ENCODE measurements around the gene CNTNAP2. TPM values are rescaled to one million over a fixed set of nuclear protein-coding genes. Genes with fewer than 3 reads are reported as not detected.

The CNTNAP2 gene
- total and polyA plus RNA-seq, 2 donors, result 5.1 to 10.3 TPM

DNA sequence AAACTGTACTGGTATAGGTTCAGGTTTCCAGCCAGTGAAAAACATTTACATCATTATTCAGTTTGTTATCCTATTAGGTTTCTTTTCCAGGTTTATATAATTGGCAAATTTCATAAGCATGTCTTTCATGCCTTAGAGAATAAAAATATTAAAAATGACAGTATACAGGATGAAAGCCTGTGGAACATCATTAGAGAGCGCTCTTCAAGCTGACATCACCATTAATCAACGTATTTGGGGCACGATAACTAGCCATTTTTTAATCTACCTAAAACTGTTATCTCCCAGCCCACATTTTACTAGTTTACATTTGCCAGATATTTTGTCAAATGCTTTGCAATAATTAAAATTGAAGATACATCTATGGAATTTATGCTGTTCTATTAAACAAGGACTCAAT, 714.1 kb downstream of the CNTNAP2 start:
- no peak overlapping the region for H3K27ac ChIP-seq (ENCODE audit: low read depth in 1 of 2, low read length in 1 of 2)
- no peak for DNase-seq (ENCODE audit: low read depth in 6 of 9, low spot score in 9 of 9)
- WGBS, result 97% methylated on average over 3 of the region's 3 CpGs
- H3K4me1 ChIP-seq (ENCODE audit: control insufficient read depth in 2 of 2, insufficient read depth in 2 of 2, low read length in 2 of 2), result no peaks in the 10 kb centered on the region
- H3K4me3 ChIP-seq (ENCODE audit: low read length in 2 of 2), result no peak overlapping the region
- no peaks in the 10 kb centered on the region for H3K36me3 ChIP-seq (ENCODE audit: control insufficient read depth in 2 of 2, insufficient read depth in 2 of 2, low read length in 1 of 2)
- H3K27me3 ChIP-seq (ENCODE audit: control insufficient read depth in 2 of 2, insufficient read depth in 1 of 2, low read length in 1 of 2), result no peaks in the 10 kb centered on the region
- no peaks in the 10 kb centered on the region for H3K9me3 ChIP-seq (ENCODE audit: control insufficient read depth in 2 of 2, insufficient read depth in 1 of 2, low read length in 1 of 2)

DNA sequence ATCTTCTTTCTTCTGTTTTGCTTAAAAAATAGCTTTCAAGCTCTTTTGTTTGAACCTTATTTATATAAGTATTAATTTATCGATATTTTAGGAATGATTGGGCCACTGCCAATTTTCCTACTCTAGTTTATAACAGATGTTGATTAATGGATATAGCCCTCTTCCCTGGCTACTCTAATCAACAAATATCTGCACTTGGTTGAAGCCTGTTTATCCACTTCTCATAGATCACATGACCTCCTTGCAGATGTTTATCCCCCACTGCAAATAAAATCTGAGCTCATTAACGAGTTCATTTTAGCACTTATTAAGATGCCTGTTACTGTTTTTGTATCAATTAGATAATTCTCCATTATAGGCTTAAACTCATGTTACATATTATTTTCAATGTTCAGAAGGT, 715.3 kb downstream of the CNTNAP2 start:
- Histone ChIP-seq H3K9me3 (ENCODE audit: control insufficient read depth in 2 of 2, insufficient read depth in 1 of 2, low read length in 1 of 2) (no peaks in the 10 kb centered on the region), H3K36me3 (ENCODE audit: control insufficient read depth in 2 of 2, insufficient read depth in 2 of 2, low read length in 1 of 2) (no peaks in the 10 kb centered on the region), H3K4me1 (ENCODE audit: control insufficient read depth in 2 of 2, insufficient read depth in 2 of 2, low read length in 2 of 2) (no peaks in the 10 kb centered on the region), H3K27me3 (ENCODE audit: control insufficient read depth in 2 of 2, insufficient read depth in 1 of 2, low read length in 1 of 2) (no peaks in the 10 kb centered on the region), H3K4me3 (ENCODE audit: low read length in 2 of 2) (no peak overlapping the region), H3K27ac (ENCODE audit: low read depth in 1 of 2, low read length in 1 of 2) (no peak overlapping the region)
- DNase-seq (ENCODE audit: low read depth in 6 of 9, low spot score in 9 of 9), result no peak
- 95% methylated on average over 2 of the region's 2 CpGs for WGBS

DNA sequence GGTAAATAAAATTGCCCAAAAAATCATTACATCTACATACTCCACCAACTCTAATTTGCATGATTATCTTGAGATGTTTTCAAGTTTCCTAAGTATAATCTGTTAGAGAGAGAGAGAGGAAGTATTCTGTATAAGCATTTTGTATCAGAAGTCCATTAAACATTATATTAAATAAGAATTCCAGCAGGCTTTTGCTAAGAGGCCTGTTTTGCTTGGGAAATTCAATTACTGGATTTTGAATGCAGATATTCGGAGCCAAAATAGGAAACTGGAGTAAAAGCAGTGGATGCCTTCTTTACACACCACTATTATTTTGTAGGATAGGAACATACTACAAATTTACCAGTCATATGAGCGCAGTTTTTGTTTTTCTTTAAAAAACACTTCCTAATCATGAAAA, 727.8 kb downstream of the CNTNAP2 start:
- DNase-seq (ENCODE audit: low read depth in 6 of 9, low spot score in 9 of 9), result no peak
- Histone ChIP-seq H3K4me3 (ENCODE audit: low read length in 2 of 2) (no peak overlapping the region), H3K27ac (ENCODE audit: low read depth in 1 of 2, low read length in 1 of 2) (no peak overlapping the region), H3K4me1 (ENCODE audit: control insufficient read depth in 2 of 2, insufficient read depth in 2 of 2, low read length in 2 of 2) (no peaks in the 10 kb centered on the region), H3K36me3 (ENCODE audit: control insufficient read depth in 2 of 2, insufficient read depth in 2 of 2, low read length in 1 of 2) (no peaks in the 10 kb centered on the region), H3K9me3 (ENCODE audit: control insufficient read depth in 2 of 2, insufficient read depth in 1 of 2, low read length in 1 of 2) (no peaks in the 10 kb centered on the region), H3K27me3 (ENCODE audit: control insufficient read depth in 2 of 2, insufficient read depth in 1 of 2, low read length in 1 of 2) (no peaks in the 10 kb centered on the region)
- 91% methylated on average over 2 of the region's 2 CpGs for WGBS

GRCh38 chr7:146858690-146859089, 742.1 kb downstream of the CNTNAP2 start:
- no peaks in the 10 kb centered on the region for H3K9me3 ChIP-seq (ENCODE audit: control insufficient read depth in 2 of 2, insufficient read depth in 1 of 2, low read length in 1 of 2)
- H3K36me3 ChIP-seq (ENCODE audit: control insufficient read depth in 2 of 2, insufficient read depth in 2 of 2, low read length in 1 of 2), result no peaks in the 10 kb centered on the region
- no peaks in the 10 kb centered on the region for H3K27me3 ChIP-seq (ENCODE audit: control insufficient read depth in 2 of 2, insufficient read depth in 1 of 2, low read length in 1 of 2)
- no peak overlapping the region for H3K4me3 ChIP-seq (ENCODE audit: low read length in 2 of 2)
- H3K4me1 ChIP-seq (ENCODE audit: control insufficient read depth in 2 of 2, insufficient read depth in 2 of 2, low read length in 2 of 2), result no peaks in the 10 kb centered on the region
- no peak overlapping the region for H3K27ac ChIP-seq (ENCODE audit: low read depth in 1 of 2, low read length in 1 of 2)
- DNase-seq (ENCODE audit: low read depth in 6 of 9, low spot score in 9 of 9), result no peak

DNA sequence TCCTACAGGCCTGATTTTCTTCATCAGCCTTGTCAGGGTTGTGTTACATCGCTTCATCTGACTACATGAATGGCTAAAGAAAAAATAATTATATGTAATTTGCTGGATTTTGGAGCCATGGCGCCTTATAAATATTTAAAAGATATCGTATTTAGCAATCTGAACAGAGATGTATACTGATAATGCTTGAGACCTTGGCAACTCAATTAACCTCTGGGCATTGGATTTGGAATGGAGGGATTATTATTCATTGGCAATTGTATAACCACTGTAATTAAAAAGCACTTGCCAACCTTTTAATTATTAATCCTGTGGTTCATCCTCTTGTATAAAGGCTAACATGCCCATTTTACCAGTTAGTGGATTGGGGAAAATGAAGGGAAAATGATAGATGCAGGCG, 745.1 kb downstream of the CNTNAP2 start:
- DNase-seq (ENCODE audit: low read depth in 6 of 9, low spot score in 9 of 9), result no peak
- Histone ChIP-seq H3K9me3 (ENCODE audit: control insufficient read depth in 2 of 2, insufficient read depth in 1 of 2, low read length in 1 of 2) (no peaks in the 10 kb centered on the region), H3K4me3 (ENCODE audit: low read length in 2 of 2) (no peak overlapping the region), H3K36me3 (ENCODE audit: control insufficient read depth in 2 of 2, insufficient read depth in 2 of 2, low read length in 1 of 2) (no peaks in the 10 kb centered on the region), H3K27ac (ENCODE audit: low read depth in 1 of 2, low read length in 1 of 2) (no peak overlapping the region), H3K27me3 (ENCODE audit: control insufficient read depth in 2 of 2, insufficient read depth in 1 of 2, low read length in 1 of 2) (no peaks in the 10 kb centered on the region), H3K4me1 (ENCODE audit: control insufficient read depth in 2 of 2, insufficient read depth in 2 of 2, low read length in 2 of 2) (no peaks in the 10 kb centered on the region)
- 95% methylated on average over 4 of the region's 4 CpGs for WGBS

DNA sequence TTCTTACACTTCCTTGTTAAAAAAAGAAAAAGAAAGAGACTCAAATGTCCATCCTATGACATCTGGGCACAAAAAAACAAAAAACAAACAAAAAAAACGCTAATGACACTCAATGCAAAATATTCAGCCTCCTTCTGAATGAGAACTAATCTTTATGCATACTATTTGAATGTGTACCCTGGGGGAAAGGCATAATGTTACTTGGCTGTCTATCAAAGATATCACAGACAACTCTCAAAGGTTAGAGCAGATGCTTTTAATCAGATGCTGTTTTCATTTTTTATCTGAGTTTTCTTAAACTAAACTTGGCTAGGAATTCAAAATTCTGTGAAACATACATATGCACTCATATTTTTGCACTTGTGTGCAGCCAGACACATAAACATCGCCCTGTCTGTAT, 745.8 kb downstream of the CNTNAP2 start:
- Histone ChIP-seq H3K27ac (ENCODE audit: low read depth in 1 of 2, low read length in 1 of 2) (no peak overlapping the region), H3K4me3 (ENCODE audit: low read length in 2 of 2) (no peak overlapping the region), H3K4me1 (ENCODE audit: control insufficient read depth in 2 of 2, insufficient read depth in 2 of 2, low read length in 2 of 2) (no peaks in the 10 kb centered on the region), H3K36me3 (ENCODE audit: control insufficient read depth in 2 of 2, insufficient read depth in 2 of 2, low read length in 1 of 2) (no peaks in the 10 kb centered on the region), H3K9me3 (ENCODE audit: control insufficient read depth in 2 of 2, insufficient read depth in 1 of 2, low read length in 1 of 2) (no peaks in the 10 kb centered on the region), H3K27me3 (ENCODE audit: control insufficient read depth in 2 of 2, insufficient read depth in 1 of 2, low read length in 1 of 2) (no peaks in the 10 kb centered on the region)
- DNase-seq (ENCODE audit: low read depth in 6 of 9, low spot score in 9 of 9), result no peak
- WGBS, result 78% methylated on average over 2 of the region's 2 CpGs

GRCh38 chr7:146864644-146865043, 748.0 kb downstream of the CNTNAP2 start:
- H3K4me3 ChIP-seq (ENCODE audit: low read length in 2 of 2), result no peak overlapping the region
- H3K27me3 ChIP-seq (ENCODE audit: control insufficient read depth in 2 of 2, insufficient read depth in 1 of 2, low read length in 1 of 2), result no peaks in the 10 kb centered on the region
- no peaks in the 10 kb centered on the region for H3K9me3 ChIP-seq (ENCODE audit: control insufficient read depth in 2 of 2, insufficient read depth in 1 of 2, low read length in 1 of 2)
- no peak for DNase-seq (ENCODE audit: low read depth in 6 of 9, low spot score in 9 of 9)
- no peaks in the 10 kb centered on the region for H3K36me3 ChIP-seq (ENCODE audit: control insufficient read depth in 2 of 2, insufficient read depth in 2 of 2, low read length in 1 of 2)
- WGBS, result 99% methylated on average over 2 of the region's 2 CpGs
- H3K4me1 ChIP-seq (ENCODE audit: control insufficient read depth in 2 of 2, insufficient read depth in 2 of 2, low read length in 2 of 2), result no peaks in the 10 kb centered on the region
- H3K27ac ChIP-seq (ENCODE audit: low read depth in 1 of 2, low read length in 1 of 2), result no peak overlapping the region

- Histone ChIP-seq H3K9me3 (ENCODE audit: control insufficient read depth in 2 of 2, insufficient read depth in 1 of 2, low read length in 1 of 2) (no peaks in the 10 kb centered on the region), H3K27me3 (ENCODE audit: control insufficient read depth in 2 of 2, insufficient read depth in 1 of 2, low read length in 1 of 2) (no peaks in the 10 kb centered on the region), H3K27ac (ENCODE audit: low read depth in 1 of 2, low read length in 1 of 2) (no peak overlapping the region), H3K36me3 (ENCODE audit: control insufficient read depth in 2 of 2, insufficient read depth in 2 of 2, low read length in 1 of 2) (no peaks in the 10 kb centered on the region), H3K4me1 (ENCODE audit: control insufficient read depth in 2 of 2, insufficient read depth in 2 of 2, low read length in 2 of 2) (no peaks in the 10 kb centered on the region), H3K4me3 (ENCODE audit: low read length in 2 of 2) (no peak overlapping the region)
- WGBS, result 92% methylated on average over 2 of the region's 2 CpGs
- DNase-seq (ENCODE audit: low read depth in 6 of 9, low spot score in 9 of 9), result no peak
These were observed 749.1 kb downstream of the CNTNAP2 start for GRCh38 chr7:146865696-146866095.

DNA sequence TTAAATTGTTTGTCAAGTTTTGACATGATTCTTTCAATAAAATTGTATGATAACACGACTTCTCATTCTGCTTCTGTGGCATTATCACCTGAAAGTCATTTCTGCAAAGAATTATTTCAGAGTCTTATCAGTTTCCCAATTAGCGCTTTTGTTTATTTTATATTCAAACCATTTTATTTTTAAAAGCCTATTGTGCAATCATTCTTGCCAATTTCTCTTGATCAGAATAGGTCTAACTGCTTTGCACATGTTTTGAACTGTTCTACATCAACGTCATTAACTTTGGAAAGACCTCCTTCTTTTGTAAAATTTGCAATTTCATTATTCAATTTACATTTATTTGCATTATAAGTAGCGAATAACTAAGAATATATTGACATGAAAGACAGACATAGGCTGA, 758.1 kb downstream of the CNTNAP2 start:
- Histone ChIP-seq H3K27ac (ENCODE audit: low read depth in 1 of 2, low read length in 1 of 2) (no peak overlapping the region), H3K36me3 (ENCODE audit: control insufficient read depth in 2 of 2, insufficient read depth in 2 of 2, low read length in 1 of 2) (no peaks in the 10 kb centered on the region), H3K27me3 (ENCODE audit: control insufficient read depth in 2 of 2, insufficient read depth in 1 of 2, low read length in 1 of 2) (no peaks in the 10 kb centered on the region), H3K9me3 (ENCODE audit: control insufficient read depth in 2 of 2, insufficient read depth in 1 of 2, low read length in 1 of 2) (no peaks in the 10 kb centered on the region), H3K4me3 (ENCODE audit: low read length in 2 of 2) (no peak overlapping the region), H3K4me1 (ENCODE audit: control insufficient read depth in 2 of 2, insufficient read depth in 2 of 2, low read length in 2 of 2) (no peaks in the 10 kb centered on the region)
- no peak for DNase-seq (ENCODE audit: low read depth in 6 of 9, low spot score in 9 of 9)
- WGBS, result 89% methylated on average over 4 of the region's 4 CpGs

DNA sequence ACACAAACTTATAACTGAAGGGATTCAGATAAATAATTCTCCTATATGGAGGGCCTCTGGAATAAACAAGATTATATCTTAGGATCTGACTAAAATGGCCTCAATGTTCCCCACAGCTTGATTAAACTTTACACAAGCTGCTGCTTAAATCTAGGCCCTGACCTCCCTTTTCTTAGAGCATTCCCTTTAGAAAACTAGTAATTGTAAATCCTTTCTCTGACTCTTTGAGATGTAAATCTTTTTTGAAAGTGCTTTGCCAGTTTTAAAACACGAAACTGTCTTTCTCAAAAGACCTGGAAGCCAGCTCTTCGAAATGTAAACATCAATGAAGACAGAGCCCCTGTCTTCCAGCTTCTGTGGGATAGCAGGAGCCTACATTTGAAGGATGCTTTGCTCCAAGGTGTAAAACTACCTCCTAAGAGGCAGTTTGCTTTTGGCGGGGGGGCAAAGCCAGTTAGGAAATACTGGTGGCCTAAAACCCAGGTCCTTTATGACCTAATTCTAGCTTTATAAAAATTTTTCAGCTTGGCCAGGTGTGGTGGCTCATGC, 758.7 kb downstream of the CNTNAP2 start:
- H3K27me3 ChIP-seq (ENCODE audit: control insufficient read depth in 2 of 2, insufficient read depth in 1 of 2, low read length in 1 of 2), result no peaks in the 10 kb centered on the region
- DNase-seq (ENCODE audit: low read depth in 6 of 9, low spot score in 9 of 9), result no peak
- H3K27ac ChIP-seq (ENCODE audit: low read depth in 1 of 2, low read length in 1 of 2), result no peak overlapping the region
- WGBS, result 79% methylated on average over 3 of the region's 3 CpGs
- H3K4me3 ChIP-seq (ENCODE audit: low read length in 2 of 2), result no peak overlapping the region
- no peaks in the 10 kb centered on the region for H3K36me3 ChIP-seq (ENCODE audit: control insufficient read depth in 2 of 2, insufficient read depth in 2 of 2, low read length in 1 of 2)
- no peaks in the 10 kb centered on the region for H3K9me3 ChIP-seq (ENCODE audit: control insufficient read depth in 2 of 2, insufficient read depth in 1 of 2, low read length in 1 of 2)
- no peaks in the 10 kb centered on the region for H3K4me1 ChIP-seq (ENCODE audit: control insufficient read depth in 2 of 2, insufficient read depth in 2 of 2, low read length in 2 of 2)
